Suprapubic skin (tissue), 4 donors: Measurements from ENCODE around the gene COX17.

ENCODE experiments used
- EP300 ChIP-seq: sonication (generic); formaldehyde crosslinking; IDR thresholded peaks from one replicate; pipeline ENCODE4 v1.6.1; 2017; ENCODE audit warnings: antibody characterized with exemption
- POLR2A ChIP-seq, 2 donors: fragments of 450-650 bp; IDR thresholded peaks; one replicate each; pipeline ENCODE4 v1.6.1; 2017; ENCODE audit warnings: antibody characterized with exemption in 2 of 2, mild to moderate bottlenecking in 2 of 2, moderate library complexity in 2 of 2
- POLR2AphosphoS5 ChIP-seq, 3 donors: sonication (generic); formaldehyde crosslinking; IDR thresholded peaks; one replicate each; pipeline ENCODE4 v1.6.1; 2017; ENCODE audit warnings: antibody characterized with exemption in 3 of 3
- TF ChIP-seq, protein P1 (sequence below), 2 donors: fragments of 200-600 bp in 1 of 2; fragments of 450-650 bp in 1 of 2; sonication (generic) in 1 of 2; IDR thresholded peaks; one replicate each; pipeline ENCODE4 v1.5.1; 2016 to 2019; ENCODE audit warnings: antibody characterized with exemption in 2 of 2, mild to moderate bottlenecking in 1 of 2, moderate library complexity in 1 of 2

DNA sequence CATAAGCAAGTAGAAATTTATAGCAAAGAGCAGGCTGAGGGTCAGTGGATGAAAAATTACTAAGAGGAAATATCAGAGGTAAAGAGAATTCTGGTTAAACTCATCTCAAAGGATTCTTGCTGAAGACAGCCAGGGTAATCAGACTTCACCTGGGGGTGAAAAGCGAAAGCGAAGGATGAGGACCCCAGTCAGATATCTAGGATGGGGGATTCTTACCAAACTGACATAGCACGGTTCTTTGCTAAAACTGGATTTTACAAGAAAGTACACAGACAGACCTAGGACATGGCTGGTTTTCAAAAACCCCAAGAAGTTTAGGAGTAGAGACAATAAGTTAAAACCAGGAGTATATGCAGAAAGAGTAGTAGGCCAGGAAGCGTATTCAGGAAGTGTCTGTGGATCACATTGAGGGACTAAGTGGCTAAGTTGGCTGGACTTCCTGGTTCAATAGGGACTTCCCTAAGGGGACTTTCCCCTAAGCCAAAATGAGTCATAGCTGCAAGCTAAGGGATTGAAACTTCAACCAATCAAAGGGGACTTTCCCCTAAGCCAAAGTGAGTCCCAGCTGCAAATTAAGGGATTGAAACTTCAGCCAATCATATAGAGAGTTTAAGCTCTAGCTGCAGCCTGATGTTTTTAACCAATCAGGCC lies 23.2 kb upstream of the COX17 start:
- TF ChIP-seq, protein P1, sequence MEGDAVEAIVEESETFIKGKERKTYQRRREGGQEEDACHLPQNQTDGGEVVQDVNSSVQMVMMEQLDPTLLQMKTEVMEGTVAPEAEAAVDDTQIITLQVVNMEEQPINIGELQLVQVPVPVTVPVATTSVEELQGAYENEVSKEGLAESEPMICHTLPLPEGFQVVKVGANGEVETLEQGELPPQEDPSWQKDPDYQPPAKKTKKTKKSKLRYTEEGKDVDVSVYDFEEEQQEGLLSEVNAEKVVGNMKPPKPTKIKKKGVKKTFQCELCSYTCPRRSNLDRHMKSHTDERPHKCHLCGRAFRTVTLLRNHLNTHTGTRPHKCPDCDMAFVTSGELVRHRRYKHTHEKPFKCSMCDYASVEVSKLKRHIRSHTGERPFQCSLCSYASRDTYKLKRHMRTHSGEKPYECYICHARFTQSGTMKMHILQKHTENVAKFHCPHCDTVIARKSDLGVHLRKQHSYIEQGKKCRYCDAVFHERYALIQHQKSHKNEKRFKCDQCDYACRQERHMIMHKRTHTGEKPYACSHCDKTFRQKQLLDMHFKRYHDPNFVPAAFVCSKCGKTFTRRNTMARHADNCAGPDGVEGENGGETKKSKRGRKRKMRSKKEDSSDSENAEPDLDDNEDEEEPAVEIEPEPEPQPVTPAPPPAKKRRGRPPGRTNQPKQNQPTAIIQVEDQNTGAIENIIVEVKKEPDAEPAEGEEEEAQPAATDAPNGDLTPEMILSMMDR (IDR thresholded peaks at IDR 0.05) = no peak
- TF ChIP-seq EP300 (no peak), POLR2AphosphoS5 (IDR thresholded peaks at IDR 0.05) (no peak), POLR2A (IDR thresholded peaks at IDR 0.05) (no peak)
